ENCODE data around the gene SPCS2. TPM values are rescaled to one million over a fixed set of nuclear protein-coding genes. Genes with fewer than 3 reads are reported as not detected.

The SPCS2 gene
- 10 to 100 TPM; 28.3 to 95.7 (median 61.7) TPM for total RNA-seq

- WGBS, 2 donors, result 0 to 1% methylated on average over 48 to 62 of the region's 67 CpGs
- H3K27ac ChIP-seq, result peak within 1 kb of the TSS; percentile 79 to 91 (median 87)
- TF ChIP-seq EP300 (IDR thresholded peaks at IDR 0.05), result peak; percentile 79 to 98
- peak in 1 of 5 experiments; percentile 34 for TF ChIP-seq CTCF (IDR thresholded peaks at IDR 0.05)
- TF ChIP-seq POLR2A (IDR thresholded peaks at IDR 0.05), result peak; percentile 50 to 85
Observed at GRCh38 chr11:74948898-74949752, at the start of gene SPCS2, which contains the start of gene XRRA1. Gene SPCS2, plus strand, starts transcription at chr11:74949266. Its CDS starts 20 bp downstream, at chr11:74949286. Gene XRRA1, minus strand, starts transcription at chr11:74949091. Its CDS starts 8,213 bp downstream, at chr11:74940878.

GRCh38 chr11:74902342-74902741, 46.7 kb upstream of the SPCS2 start:
- H3K9me3 ChIP-seq, result peaks cover 0 to 40% (median 17%) of the 10 kb centered on the region in 4 donors
- H3K4me1 ChIP-seq, result no peaks in the 10 kb centered on the region
- no peak overlapping the region for H3K27ac ChIP-seq
- 95 to 99% methylated on average over 4 of the region's 4 CpGs for WGBS, 2 donors
- H3K36me3 ChIP-seq, result peaks cover 0 to 92% (median 0%) of the 10 kb centered on the region in 3 donors
- no peak for TF ChIP-seq POLR2A (IDR thresholded peaks at IDR 0.05)
- no peak for TF ChIP-seq CTCF (IDR thresholded peaks at IDR 0.05)
- TF ChIP-seq EP300 (IDR thresholded peaks at IDR 0.05), result no peak
- DNase-seq (ENCODE audit: low spot score in 2 of 2), result no peak
- H3K27me3 ChIP-seq, result no peaks in the 10 kb centered on the region
- H3K4me3 ChIP-seq, result no peak overlapping the region

More at GRCh38 chr11:74948898-74949752, at the start of gene SPCS2, which contains the start of gene XRRA1:
- H3K4me3 ChIP-seq, result peak within 1 kb of the TSS; percentile 64 to 83 (median 74)
- peaks cover 0 to 56% (median 17%) of the 10 kb centered on the region in 4 donors for H3K4me1 ChIP-seq
- H3K36me3 ChIP-seq, result peaks cover 0 to 7% (median 0%) of the 10 kb centered on the region in 3 donors
- peak; percentile 96 for DNase-seq (ENCODE audit: low spot score in 2 of 2)
- no peaks in the 10 kb centered on the region for H3K27me3 ChIP-seq
- no peaks in the 10 kb centered on the region for H3K9me3 ChIP-seq

GRCh38 chr11:74905326-74905725, 43.7 kb upstream of the SPCS2 start:
- Histone ChIP-seq H3K36me3 (peaks cover 0 to 93% (median 0%) of the 10 kb centered on the region in 3 donors), H3K27ac (no peak overlapping the region)
- no peak for DNase-seq (ENCODE audit: low spot score in 2 of 2)

GRCh38 chr11:74909385-74909784, 39.7 kb upstream of the SPCS2 start:
- DNase-seq (ENCODE audit: low spot score in 2 of 2), result no peak
- H3K27ac ChIP-seq, result no peak overlapping the region
- WGBS, 2 donors, result 74% methylated on average over 4 of the region's 4 CpGs
- no peaks in the 10 kb centered on the region for H3K4me1 ChIP-seq
- H3K27me3 ChIP-seq, result no peaks in the 10 kb centered on the region
- peaks cover 0 to 88% (median 0%) of the 10 kb centered on the region in 3 donors for H3K36me3 ChIP-seq
- TF ChIP-seq POLR2A (IDR thresholded peaks at IDR 0.05), result no peak
- no peak overlapping the region for H3K4me3 ChIP-seq
- no peaks in the 10 kb centered on the region for H3K9me3 ChIP-seq

More at GRCh38 chr11:74905326-74905725, 43.7 kb upstream of the SPCS2 start:
- TF ChIP-seq EP300 (IDR thresholded peaks at IDR 0.05) (no peak), POLR2A (IDR thresholded peaks at IDR 0.05) (no peak), CTCF (IDR thresholded peaks at IDR 0.05) (no peak)
- H3K27me3 ChIP-seq, result no peaks in the 10 kb centered on the region
- no peak overlapping the region for H3K4me3 ChIP-seq
- H3K9me3 ChIP-seq, result peaks cover 0 to 24% (median 9%) of the 10 kb centered on the region in 4 donors
- 50 to 54% methylated on average over 3 of the region's 3 CpGs for WGBS, 2 donors
- no peaks in the 10 kb centered on the region for H3K4me1 ChIP-seq

GRCh38 chr11:74909812-74910211, 39.3 kb upstream of the SPCS2 start:
- H3K27ac ChIP-seq, result no peak overlapping the region
- H3K9me3 ChIP-seq, result no peaks in the 10 kb centered on the region
- no peak overlapping the region for H3K4me3 ChIP-seq
- TF ChIP-seq CTCF (IDR thresholded peaks at IDR 0.05), result no peak
- TF ChIP-seq EP300 (IDR thresholded peaks at IDR 0.05), result no peak
- TF ChIP-seq POLR2A (IDR thresholded peaks at IDR 0.05), result no peak
- H3K27me3 ChIP-seq, result no peaks in the 10 kb centered on the region
- DNase-seq (ENCODE audit: low spot score in 2 of 2), result no peak
- WGBS, 2 donors, result 69 to 79% methylated on average over 4 of the region's 4 CpGs
- H3K36me3 ChIP-seq, result peaks cover 0 to 92% (median 0%) of the 10 kb centered on the region in 3 donors
- no peaks in the 10 kb centered on the region for H3K4me1 ChIP-seq

All from tibial nerve (tissue), 4 donors.